Tibial artery (tissue), 4 donors: ENCODE results near the gene LRGUK.

Source experiments
- DNase-seq, 2 donors: peaks; one replicate each; pipeline ENCODE4 v3.0.0-alpha.2; 2019
- H3K27ac ChIP-seq, 2 donors: fragments of 200-600 bp; sonication (generic) in 1 of 2; 1 replicate in 1 of 2; 2 replicates in 1 of 2; pipeline ENCODE4 v1.5.1; 2018 to 2019; ENCODE audit warnings: mild to moderate bottlenecking in 1 of 2
- H3K27me3 ChIP-seq, 2 donors: fragments of 200-600 bp; sonication (generic) in 1 of 2; one replicate each; pipeline versions ENCODE4 v1.5.1 to v1.6.0; 2016 to 2019
- H3K36me3 ChIP-seq, 3 donors: fragments of 200-600 bp; sonication (generic) in 2 of 3; one replicate each; pipeline ENCODE4 v1.5.1; 2016 to 2019; ENCODE audit warnings: mild to moderate bottlenecking in 2 of 3
- H3K4me1 ChIP-seq, 4 donors: fragments of 200-600 bp; sonication (generic) in 2 of 4; 1 replicate in 3 of 4; 2 replicates in 1 of 4; pipeline ENCODE4 v1.5.1; 2016 to 2019
- H3K4me3 ChIP-seq, 2 donors: fragments of 200-600 bp; sonication (generic) in 1 of 2; 1 replicate in 1 of 2; 2 replicates in 1 of 2; pipeline ENCODE4 v1.5.1; 2018 to 2019; ENCODE audit warnings: mild to moderate bottlenecking in 2 of 2
- H3K9me3 ChIP-seq, 3 donors: fragments of 200-600 bp; sonication (generic) in 1 of 3; one replicate each; pipeline ENCODE4 v1.5.1; 2016 to 2019
- CTCF ChIP-seq, 2 experiments: fragments of 200-600 bp in 1 of 2; fragments of 450-650 bp in 1 of 2; IDR thresholded peaks; one replicate each; pipeline ENCODE4 v1.5.1; 2017 to 2019; ENCODE audit warnings: antibody characterized with exemption in 2 of 2, mild to moderate bottlenecking in 1 of 2, moderate library complexity in 1 of 2
- intact Hi-C: fragments of 100-400 bp; cut with DNase I; formaldehyde crosslinking; loops from one replicate; pipeline ENCODE4 v1.15.0; 2023; ENCODE audit warnings: low total_unique reads

Gene LRGUK

GRCh38 chr7:134098072-134098471 lies 29.1 kb upstream of the LRGUK start:
- Histone ChIP-seq H3K27me3 (no peaks in the 10 kb centered on the region), H3K36me3 (no peaks in the 10 kb centered on the region), H3K4me3 (no peak overlapping the region), H3K27ac (no peak overlapping the region), H3K9me3 (peaks cover 0 to 5% (median 0%) of the 10 kb centered on the region in 3 donors), H3K4me1 (no peaks in the 10 kb centered on the region)
- intact Hi-C loops = loop anchor here (2.0 kb wide), 1 partner anchor 17 kb away; no protein-coding TSS in a partner anchor
- TF ChIP-seq CTCF (IDR thresholded peaks at IDR 0.05) = no peak
- no peak for DNase-seq

GRCh38 chr7:134101716-134102115 lies 25.4 kb upstream of the LRGUK start:
- DNase-seq = no peak

GRCh38 chr7:134104166-134104565 lies 23.0 kb upstream of the LRGUK start:
- Histone ChIP-seq H3K27ac (no peak overlapping the region), H3K4me3 (no peak overlapping the region), H3K36me3 (no peaks in the 10 kb centered on the region), H3K9me3 (no peaks in the 10 kb centered on the region), H3K4me1 (no peaks in the 10 kb centered on the region), H3K27me3 (no peaks in the 10 kb centered on the region)
- intact Hi-C loops = no loop called here
- no peak for DNase-seq
- no peak for TF ChIP-seq CTCF (IDR thresholded peaks at IDR 0.05)

More at GRCh38 chr7:134101716-134102115, 25.4 kb upstream of the LRGUK start:
- no peak overlapping the region for H3K4me3 ChIP-seq
- H3K36me3 ChIP-seq = no peaks in the 10 kb centered on the region
- H3K4me1 ChIP-seq = no peaks in the 10 kb centered on the region
- intact Hi-C loops = no loop called here
- H3K27me3 ChIP-seq = no peaks in the 10 kb centered on the region
- H3K9me3 ChIP-seq = no peaks in the 10 kb centered on the region
- no peak overlapping the region for H3K27ac ChIP-seq
- TF ChIP-seq CTCF (IDR thresholded peaks at IDR 0.05) = no peak

- Histone ChIP-seq H3K4me3 (no peak overlapping the region), H3K4me1 (no peaks in the 10 kb centered on the region), H3K27ac (no peak overlapping the region), H3K36me3 (no peaks in the 10 kb centered on the region), H3K27me3 (no peaks in the 10 kb centered on the region), H3K9me3 (no peaks in the 10 kb centered on the region)
- no peak for DNase-seq
- TF ChIP-seq CTCF (IDR thresholded peaks at IDR 0.05) = no peak
- intact Hi-C loops = no loop called here
These were observed 21.3 kb upstream of the LRGUK start for GRCh38 chr7:134105841-134106240.

GRCh38 chr7:134108802-134109201 lies 18.3 kb upstream of the LRGUK start:
- intact Hi-C loops = no loop called here
- Histone ChIP-seq H3K27ac (no peak overlapping the region), H3K4me1 (no peaks in the 10 kb centered on the region), H3K27me3 (no peaks in the 10 kb centered on the region), H3K9me3 (no peaks in the 10 kb centered on the region), H3K36me3 (no peaks in the 10 kb centered on the region), H3K4me3 (no peak overlapping the region)
- TF ChIP-seq CTCF (IDR thresholded peaks at IDR 0.05) = no peak
- no peak for DNase-seq

GRCh38 chr7:134113655-134114054 lies 13.5 kb upstream of the LRGUK start:
- Histone ChIP-seq H3K4me3 (no peak overlapping the region), H3K27ac (no peak overlapping the region), H3K4me1 (no peaks in the 10 kb centered on the region), H3K27me3 (no peaks in the 10 kb centered on the region), H3K9me3 (no peaks in the 10 kb centered on the region), H3K36me3 (no peaks in the 10 kb centered on the region)
- TF ChIP-seq CTCF (IDR thresholded peaks at IDR 0.05) = no peak
- DNase-seq = no peak
- intact Hi-C loops = loop anchor here (2.0 kb wide), 1 partner anchor 15 kb away; no protein-coding TSS in a partner anchor
